ENCODE measurements around the gene LRRC46. TPM values are rescaled to one million over a fixed set of nuclear protein-coding genes. Genes with fewer than 3 reads are reported as not detected.

Gene LRRC46
- total RNA-seq, 1 donor from 2014 or later = not detected

DNA sequence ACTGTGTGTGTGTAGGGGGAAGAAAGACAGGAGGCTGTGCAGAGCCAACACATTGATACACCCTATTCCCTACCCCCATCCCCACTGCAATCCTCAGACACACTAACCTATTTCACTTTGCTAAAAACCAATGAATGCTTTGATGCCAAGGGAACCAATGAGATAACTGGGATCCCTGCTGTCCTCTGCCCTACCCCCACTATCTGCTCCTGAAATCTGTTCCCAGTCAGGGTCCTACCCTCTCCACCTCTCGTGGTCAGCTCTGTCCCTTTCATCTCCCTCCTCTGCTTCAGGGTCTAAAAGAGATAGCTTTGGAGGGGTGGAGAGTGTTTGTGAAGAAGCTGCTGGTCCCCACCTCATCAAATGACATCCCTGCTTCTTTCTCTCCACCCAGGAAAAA, 38.6 kb downstream of the LRRC46 start:
- intact Hi-C loops (cut with DNase I) = no loop called here
- H3K4me3 ChIP-seq = no peak overlapping the region
- H3K36me3 ChIP-seq = no peaks in the 10 kb centered on the region
- no peaks in the 10 kb centered on the region for H3K9me3 ChIP-seq
- peaks cover 11% of the 10 kb centered on the region for H3K4me1 ChIP-seq
- no peak overlapping the region for H3K27ac ChIP-seq
- no peaks in the 10 kb centered on the region for H3K27me3 ChIP-seq
- TF ChIP-seq CTCF (IDR thresholded peaks at IDR 0.05) = no peak
- TF ChIP-seq POLR2A (IDR thresholded peaks at IDR 0.05) = no peak
- TF ChIP-seq POLR2AphosphoS5 (IDR thresholded peaks at IDR 0.05; ENCODE audit: insufficient read depth in 1 of 2, low read depth in 1 of 2) = no peak
- DNase-seq (ENCODE audit: extremely low spot score in 2 of 2) = no peak

GRCh38 chr17:47871048-47871447, 39.6 kb downstream of the LRRC46 start:
- no peak for TF ChIP-seq POLR2A (IDR thresholded peaks at IDR 0.05)
- TF ChIP-seq POLR2AphosphoS5 (IDR thresholded peaks at IDR 0.05; ENCODE audit: insufficient read depth in 1 of 2, low read depth in 1 of 2) = no peak
- TF ChIP-seq CTCF (IDR thresholded peaks at IDR 0.05) = no peak
- Histone ChIP-seq H3K27ac (no peak overlapping the region), H3K4me1 (peaks cover 11% of the 10 kb centered on the region), H3K27me3 (no peaks in the 10 kb centered on the region), H3K9me3 (no peaks in the 10 kb centered on the region), H3K4me3 (no peak overlapping the region), H3K36me3 (no peaks in the 10 kb centered on the region)
- intact Hi-C loops (cut with DNase I) = no loop called here
- DNase-seq (ENCODE audit: extremely low spot score in 2 of 2) = no peak

GRCh38 chr17:47872019-47872650, 40.7 kb downstream of the LRRC46 start:
- Histone ChIP-seq H3K4me3 (peak overlapping the region in 1 of 2 donors; percentile 9), H3K27ac (no peak overlapping the region), H3K27me3 (no peaks in the 10 kb centered on the region), H3K36me3 (no peaks in the 10 kb centered on the region), H3K9me3 (no peaks in the 10 kb centered on the region), H3K4me1 (peaks cover 11% of the 10 kb centered on the region)
- no peak for DNase-seq (ENCODE audit: extremely low spot score in 2 of 2)
- no peak for TF ChIP-seq POLR2A (IDR thresholded peaks at IDR 0.05)
- no peak for TF ChIP-seq POLR2AphosphoS5 (IDR thresholded peaks at IDR 0.05; ENCODE audit: insufficient read depth in 1 of 2, low read depth in 1 of 2)
- TF ChIP-seq CTCF (IDR thresholded peaks at IDR 0.05) = no peak
- intact Hi-C loops (cut with DNase I) = no loop called here

GRCh38 chr17:47872651-47873161, 41.2 kb downstream of the LRRC46 start:
- DNase-seq (ENCODE audit: extremely low spot score in 2 of 2) = no peak
- intact Hi-C loops (cut with DNase I) = no loop called here
- Histone ChIP-seq H3K36me3 (no peaks in the 10 kb centered on the region), H3K9me3 (no peaks in the 10 kb centered on the region), H3K4me1 (peaks cover 11% of the 10 kb centered on the region), H3K4me3 (peak overlapping the region in 1 of 2 donors; percentile 9), H3K27ac (no peak overlapping the region), H3K27me3 (no peaks in the 10 kb centered on the region)
- TF ChIP-seq POLR2AphosphoS5 (IDR thresholded peaks at IDR 0.05; ENCODE audit: insufficient read depth in 1 of 2, low read depth in 1 of 2) (no peak), POLR2A (IDR thresholded peaks at IDR 0.05) (no peak), CTCF (IDR thresholded peaks at IDR 0.05) (no peak)

Data from vagina (tissue), 2 donors.